IMR-90 (cell line): ENCODE measurements around the gene CHSY3. TPM values are rescaled to one million over a fixed set of nuclear protein-coding genes. Genes with fewer than 3 reads are reported as not detected.

Source experiments
- ATAC-seq: fragments of 200-7000 bp; cut with Tn5 transposase; 2 replicates; pipeline ENCODE4 v1.9.1; 2020; ENCODE audit warnings: low read depth, mild to moderate bottlenecking, moderate library complexity
- BruUV-seq: library from RNA; stranded (reverse); fragments of 400-500 nt; replicated peaks from 2 replicates; lab custom pipeline; 2021; lab: Mats Ljungman, UMichigan
- CTCF ChIA-PET: fragments of 300-600 bp; formaldehyde crosslinking; extraction: SDS; loops from one replicate; lab custom pipeline; 2021; ENCODE audit warnings: antibody characterized with exemption; lab: Yijun Ruan, JAX
- POLR2A ChIA-PET: fragments of 300-600 bp; sonication (Branson Sonifier 250); formaldehyde crosslinking; loops from one replicate; lab custom pipeline; 2022; ENCODE audit warnings: antibody characterized with exemption; ENCODE audit not compliant: unreplicated experiment; lab: Charles Lee
- DNase-seq: peaks from one replicate; pipeline ENCODE4 v3.0.0; 2013
- H2AFZ ChIP-seq: replicated peaks from 2 replicates; pipeline ENCODE3; 2013; ENCODE audit warnings: low read length, mild to moderate bottlenecking; ENCODE audit not compliant: poor library complexity
- H2AK5ac ChIP-seq: 2 replicates; pipeline ENCODE4 v1.6.1; 2013; ENCODE audit warnings: low read depth, low read length, inconsistent platforms
- H2AK9ac ChIP-seq: replicated peaks from 2 replicates; pipeline ENCODE3; 2013; ENCODE audit warnings: mild to moderate bottlenecking, low read depth, low read length, moderate library complexity; ENCODE audit not compliant: poor library complexity
- H2BK120ac ChIP-seq: 2 replicates; pipeline ENCODE4 v1.6.1; 2013; ENCODE audit warnings: low read depth, low read length, inconsistent platforms
- H2BK15ac ChIP-seq: 3 replicates; pipeline ENCODE4 v1.6.1; 2013; ENCODE audit warnings: low read depth, low read length, inconsistent platforms
- H2BK20ac ChIP-seq: 2 replicates; pipeline ENCODE4 v1.6.1; 2013; ENCODE audit warnings: low read depth, mild to moderate bottlenecking, inconsistent platforms, low read length, moderate library complexity
- H2BK5ac ChIP-seq: 2 replicates; pipeline ENCODE4 v1.6.1; 2013; ENCODE audit warnings: mild to moderate bottlenecking, low read depth, low read length, inconsistent platforms; ENCODE audit not compliant: poor library complexity, severe bottlenecking
- H3K14ac ChIP-seq: replicated peaks from 2 replicates; pipeline ENCODE4 v1.6.1; 2013; ENCODE audit warnings: low read depth, low read length, inconsistent platforms
- H3K18ac ChIP-seq: 2 replicates; pipeline ENCODE4 v1.6.1; 2013; ENCODE audit warnings: low read depth, low read length, control low read depth
- H3K23ac ChIP-seq: 2 replicates; pipeline ENCODE4 v1.6.1; 2013; ENCODE audit warnings: low read depth, low read length, inconsistent platforms
- H3K27ac ChIP-seq: 2 replicates; pipeline ENCODE4 v1.5.1; 2013; ENCODE audit warnings: mild to moderate bottlenecking, control low read depth, low read length; ENCODE audit not compliant: insufficient read depth
- H3K27me3 ChIP-seq: 2 replicates; pipeline ENCODE4 v1.6.1; 2013; ENCODE audit warnings: low read length; ENCODE audit not compliant: control insufficient read depth, insufficient read depth
- H3K36me3 ChIP-seq: 2 replicates; pipeline ENCODE4 v1.6.1; 2013; ENCODE audit warnings: low read length, mixed read lengths; ENCODE audit not compliant: control insufficient read depth, insufficient read depth
- H3K4ac ChIP-seq: 2 replicates; pipeline ENCODE4 v1.6.1; 2013; ENCODE audit warnings: low read depth, low read length, inconsistent platforms
- H3K4me1 ChIP-seq: 2 replicates; pipeline ENCODE4 v1.6.1; 2013; ENCODE audit warnings: low read length, mixed read lengths; ENCODE audit not compliant: control insufficient read depth, insufficient read depth
- H3K4me2 ChIP-seq: 2 replicates; pipeline ENCODE4 v1.6.1; 2013; ENCODE audit warnings: low read depth, mild to moderate bottlenecking, control low read depth, low read length, moderate library complexity
- H3K4me3 ChIP-seq: 2 replicates; pipeline ENCODE4 v1.5.1; 2013; ENCODE audit warnings: low read depth, mild to moderate bottlenecking, control low read depth, low read length, moderate library complexity; ENCODE audit not compliant: insufficient read depth
- H3K56ac ChIP-seq: 2 replicates; pipeline ENCODE4 v1.6.1; 2013; ENCODE audit warnings: low read length, inconsistent platforms; ENCODE audit not compliant: insufficient read depth; ENCODE audit errors: extremely low read depth
- H3K79me1 ChIP-seq, 2 experiments: 2 replicates each; pipeline ENCODE4 v1.6.1; 2013; ENCODE audit warnings: low read length in 2 of 2, inconsistent platforms in 1 of 2, low read depth in 1 of 2
- H3K9ac ChIP-seq: 2 replicates; pipeline ENCODE4 v1.6.1; 2013; ENCODE audit warnings: low read depth, low read length, control low read depth
- H3K9me1 ChIP-seq: 2 replicates; pipeline ENCODE4 v1.6.1; 2013; ENCODE audit warnings: low read length, inconsistent platforms; ENCODE audit not compliant: insufficient read depth
- H3K9me3 ChIP-seq: 2 replicates; pipeline ENCODE4 v1.6.1; 2013; ENCODE audit warnings: low read length; ENCODE audit not compliant: control insufficient read depth, insufficient read depth
- H4K20me1 ChIP-seq: 2 replicates; pipeline ENCODE4 v1.6.1; 2013; ENCODE audit warnings: low read length, inconsistent platforms; ENCODE audit not compliant: insufficient read depth
- H4K5ac ChIP-seq: 2 replicates; pipeline ENCODE4 v1.6.1; 2013; ENCODE audit warnings: mild to moderate bottlenecking, low read depth, low read length, control low read depth
- H4K8ac ChIP-seq, 2 experiments: 2 replicates each; pipeline ENCODE4 v1.6.1; 2013; ENCODE audit warnings: low read depth in 2 of 2, low read length in 2 of 2, control low read depth in 1 of 2, inconsistent platforms in 1 of 2
- H4K91ac ChIP-seq: 2 replicates; pipeline ENCODE4 v1.6.1; 2013; ENCODE audit warnings: low read depth, low read length, inconsistent platforms; ENCODE audit not compliant: insufficient read depth
- BHLHE40 ChIP-seq: fragments of 150-350 bp; IDR thresholded peaks from 2 replicates; pipeline ENCODE4 v1.6.1; 2016; ENCODE audit warnings: mild to moderate bottlenecking, low read depth, low read length
- CEBPB ChIP-seq: IDR thresholded peaks from 2 replicates; pipeline ENCODE4 v1.6.1; 2012; ENCODE audit warnings: low read depth, low read length, improper control_type of control experiment
- CHD1 ChIP-seq: IDR thresholded peaks from 2 replicates; pipeline ENCODE4 v1.6.1; 2012; ENCODE audit warnings: low read depth, low read length, improper control_type of control experiment
- CTCF ChIP-seq: conservative IDR thresholded peaks from 2 replicates; pipeline ENCODE4 v1.5.1; 2012; ENCODE audit warnings: mild to moderate bottlenecking, low read depth, low read length, improper control_type of control experiment
- ELK1 ChIP-seq: fragments of 150-350 bp; IDR thresholded peaks from 2 replicates; pipeline ENCODE4 v1.6.1; 2016; ENCODE audit warnings: low read depth, mild to moderate bottlenecking, low read length, moderate library complexity, borderline replicate concordance
- FOS ChIP-seq: fragments of 150-350 bp; IDR thresholded peaks from 2 replicates; pipeline ENCODE4 v1.6.1; 2016; ENCODE audit warnings: low read depth, low read length
- MAFK ChIP-seq: IDR thresholded peaks from 2 replicates; pipeline ENCODE4 v1.6.1; 2012; ENCODE audit warnings: low read depth, low read length, improper control_type of control experiment
- MAZ ChIP-seq: IDR thresholded peaks from 2 replicates; pipeline ENCODE4 v1.6.1; 2012; ENCODE audit warnings: low read depth, mild to moderate bottlenecking, low read length, improper control_type of control experiment, moderate library complexity, borderline replicate concordance
- MXI1 ChIP-seq: IDR thresholded peaks from 2 replicates; pipeline ENCODE4 v1.6.1; 2012; ENCODE audit warnings: low read depth, mild to moderate bottlenecking, low read length, moderate library complexity, borderline replicate concordance
- NFE2L2 ChIP-seq: fragments of 150-350 bp; IDR thresholded peaks from 2 replicates; pipeline ENCODE4 v1.6.1; 2016; ENCODE audit warnings: low read depth, mild to moderate bottlenecking, low read length
- POLR2A ChIP-seq: IDR thresholded peaks from 2 replicates; pipeline ENCODE4 v1.6.1; 2012; ENCODE audit warnings: mild to moderate bottlenecking, low read depth, low read length
- RAD21 ChIP-seq: IDR thresholded peaks from 2 replicates; pipeline ENCODE4 v1.6.1; 2012; ENCODE audit warnings: low read length, improper control_type of control experiment
- RCOR1 ChIP-seq: IDR thresholded peaks from 2 replicates; pipeline ENCODE4 v1.6.1; 2012; ENCODE audit warnings: mild to moderate bottlenecking, low read length, improper control_type of control experiment; ENCODE audit not compliant: insufficient replicate concordance
- RFX5 ChIP-seq: IDR thresholded peaks from 2 replicates; pipeline ENCODE4 v1.8.0; 2012; ENCODE audit warnings: low read depth, mild to moderate bottlenecking, low read length, moderate library complexity
- SMC3 ChIP-seq: fragments of 150-350 bp; IDR thresholded peaks from 2 replicates; pipeline ENCODE4 v1.6.1; 2016; ENCODE audit warnings: low read depth, mild to moderate bottlenecking, antibody characterized with exemption, low read length, moderate library complexity
- dilution Hi-C: fragments of 300-500 bp; cut with HindIII; formaldehyde crosslinking; loops from one replicate; pipeline ENCODE4 v1.14.3; 2018; ENCODE audit warnings: low sequenced_read_pairs; ENCODE audit not compliant: unreplicated experiment
- in situ Hi-C: fragments of 300-500 bp; cut with MboI; formaldehyde crosslinking; loops from 3 replicates; pipeline ENCODE4 v1.14.3; 2019; ENCODE audit warnings: low sequenced_read_pairs, inconsistent platforms, mixed read lengths
- intact Hi-C: fragments of 100-400 bp; cut with micrococcal nuclease; formaldehyde crosslinking; loops from 2 replicates; pipeline ENCODE4 v1.10.0; 2022
- polyA plus RNA-seq, 3 experiments: library from polyadenylated mRNA; depleted of rRNA; stranded (reverse); fragments of >200 nt; gene quantifications; 2 replicates each; pipeline ENCODE4 v1.2.3, GENCODE V29; 2012; ENCODE audit warnings: low replicate concordance in 1 of 3
- total RNA-seq: library from RNA; depleted of rRNA; stranded (reverse); fragments of >200 nt; gene quantifications from 2 replicates; pipeline ENCODE4 v1.2.3, GENCODE V29; 2012

Gene CHSY3
- total and polyA plus RNA-seq, 2 of the 4 experiments (the other 2 are of a cell fraction): 0.62 to 1.3 TPM

DNA sequence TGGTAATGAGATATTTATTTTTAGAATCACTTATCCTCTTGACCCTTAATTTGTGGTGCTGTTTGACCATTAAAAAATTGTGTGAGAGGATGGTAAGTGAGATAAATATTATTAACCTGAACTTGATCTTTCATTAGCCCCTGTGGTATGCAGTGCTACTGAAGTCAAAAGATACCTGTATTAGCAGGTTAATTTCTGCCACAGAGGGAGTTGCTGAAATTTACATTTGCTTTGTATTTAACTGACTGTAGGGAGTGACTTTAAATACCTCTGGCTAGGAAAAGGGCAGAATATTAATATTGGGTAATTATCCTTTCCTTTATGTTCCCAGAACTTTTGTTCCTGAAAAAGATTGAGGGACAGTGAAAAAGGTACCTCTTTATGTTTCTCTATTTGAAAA, 133.6 kb downstream of the CHSY3 start:
- Histone ChIP-seq H3K9me3 (no peaks in the 10 kb centered on the region), H3K4me2 (no peak overlapping the region), H2BK20ac (no peak overlapping the region), H2AFZ (no peak overlapping the region), H3K27me3 (no peaks in the 10 kb centered on the region), H3K36me3 (no peaks in the 10 kb centered on the region), H3K4me3 (no peak overlapping the region), H3K23ac (no peak overlapping the region), H3K27ac (no peak overlapping the region), H2BK15ac (no peak overlapping the region), H3K4ac (no peak overlapping the region), H3K9me1 (no peaks in the 10 kb centered on the region), H4K5ac (no peak overlapping the region), H2AK9ac (no peak overlapping the region), H3K79me1 (no peaks in the 10 kb centered on the region), H2BK120ac (no peak overlapping the region), H2AK5ac (no peak overlapping the region), H3K18ac (no peak overlapping the region), H3K9ac (no peak overlapping the region), H4K8ac (no peak overlapping the region), H3K4me1 (no peaks in the 10 kb centered on the region), H2BK5ac (no peak overlapping the region), H3K14ac (no peak overlapping the region), H3K56ac (no peak overlapping the region), H4K20me1 (no peaks in the 10 kb centered on the region), H4K91ac (no peak overlapping the region)
- BruUV-seq: no TSS peak
- no peak for ATAC-seq
- TF ChIP-seq POLR2A (no peak), RCOR1 (no peak), BHLHE40 (no peak), MAFK (no peak), CTCF (no peak), MXI1 (no peak), CHD1 (no peak), RFX5 (no peak), MAZ (no peak), NFE2L2 (no peak), FOS (no peak), ELK1 (no peak), RAD21 (no peak), CEBPB (no peak), SMC3 (no peak)
- in situ Hi-C loops (no loop called here), intact Hi-C loops (no loop called here), dilution Hi-C loops (no loop called here)
- DNase-seq: no peak
- ChIA-PET POLR2A (no interaction called here), CTCF (no interaction called here)
